IMR-90 (cell line): ENCODE data around the gene SRSF12. TPM values are rescaled to one million over a fixed set of nuclear protein-coding genes. Genes with fewer than 3 reads are reported as not detected.

Experiments used
- ATAC-seq: fragments of 200-7000 bp; cut with Tn5 transposase; 2 replicates; pipeline ENCODE4 v1.9.1; 2020; ENCODE audit warnings: low read depth, mild to moderate bottlenecking, moderate library complexity
- BruUV-seq: library from RNA; stranded (reverse); fragments of 400-500 nt; replicated peaks from 2 replicates; lab custom pipeline; 2021; lab: Mats Ljungman, UMichigan
- CTCF ChIA-PET: fragments of 300-600 bp; formaldehyde crosslinking; extraction: SDS; loops from one replicate; lab custom pipeline; 2021; ENCODE audit warnings: antibody characterized with exemption; lab: Yijun Ruan, JAX
- POLR2A ChIA-PET: fragments of 300-600 bp; sonication (Branson Sonifier 250); formaldehyde crosslinking; loops from one replicate; lab custom pipeline; 2022; ENCODE audit warnings: antibody characterized with exemption; ENCODE audit not compliant: unreplicated experiment; lab: Charles Lee
- DNase-seq: peaks from one replicate; pipeline ENCODE4 v3.0.0; 2013
- H2AFZ ChIP-seq: replicated peaks from 2 replicates; pipeline ENCODE3; 2013; ENCODE audit warnings: low read length, mild to moderate bottlenecking; ENCODE audit not compliant: poor library complexity
- H2AK5ac ChIP-seq: 2 replicates; pipeline ENCODE4 v1.6.1; 2013; ENCODE audit warnings: low read depth, low read length, inconsistent platforms
- H2AK9ac ChIP-seq: replicated peaks from 2 replicates; pipeline ENCODE3; 2013; ENCODE audit warnings: mild to moderate bottlenecking, low read depth, low read length, moderate library complexity; ENCODE audit not compliant: poor library complexity
- H2BK120ac ChIP-seq: 2 replicates; pipeline ENCODE4 v1.6.1; 2013; ENCODE audit warnings: low read depth, low read length, inconsistent platforms
- H2BK15ac ChIP-seq: 3 replicates; pipeline ENCODE4 v1.6.1; 2013; ENCODE audit warnings: low read depth, low read length, inconsistent platforms
- H2BK20ac ChIP-seq: 2 replicates; pipeline ENCODE4 v1.6.1; 2013; ENCODE audit warnings: low read depth, mild to moderate bottlenecking, inconsistent platforms, low read length, moderate library complexity
- H2BK5ac ChIP-seq: 2 replicates; pipeline ENCODE4 v1.6.1; 2013; ENCODE audit warnings: mild to moderate bottlenecking, low read depth, low read length, inconsistent platforms; ENCODE audit not compliant: poor library complexity, severe bottlenecking
- H3K14ac ChIP-seq: replicated peaks from 2 replicates; pipeline ENCODE4 v1.6.1; 2013; ENCODE audit warnings: low read depth, low read length, inconsistent platforms
- H3K18ac ChIP-seq: 2 replicates; pipeline ENCODE4 v1.6.1; 2013; ENCODE audit warnings: low read depth, low read length, control low read depth
- H3K23ac ChIP-seq: 2 replicates; pipeline ENCODE4 v1.6.1; 2013; ENCODE audit warnings: low read depth, low read length, inconsistent platforms
- H3K27ac ChIP-seq: 2 replicates; pipeline ENCODE4 v1.5.1; 2013; ENCODE audit warnings: mild to moderate bottlenecking, control low read depth, low read length; ENCODE audit not compliant: insufficient read depth
- H3K27me3 ChIP-seq: 2 replicates; pipeline ENCODE4 v1.6.1; 2013; ENCODE audit warnings: low read length; ENCODE audit not compliant: control insufficient read depth, insufficient read depth
- H3K36me3 ChIP-seq: 2 replicates; pipeline ENCODE4 v1.6.1; 2013; ENCODE audit warnings: low read length, mixed read lengths; ENCODE audit not compliant: control insufficient read depth, insufficient read depth
- H3K4ac ChIP-seq: 2 replicates; pipeline ENCODE4 v1.6.1; 2013; ENCODE audit warnings: low read depth, low read length, inconsistent platforms
- H3K4me1 ChIP-seq: 2 replicates; pipeline ENCODE4 v1.6.1; 2013; ENCODE audit warnings: low read length, mixed read lengths; ENCODE audit not compliant: control insufficient read depth, insufficient read depth
- H3K4me2 ChIP-seq: 2 replicates; pipeline ENCODE4 v1.6.1; 2013; ENCODE audit warnings: low read depth, mild to moderate bottlenecking, control low read depth, low read length, moderate library complexity
- H3K4me3 ChIP-seq: 2 replicates; pipeline ENCODE4 v1.5.1; 2013; ENCODE audit warnings: low read depth, mild to moderate bottlenecking, control low read depth, low read length, moderate library complexity; ENCODE audit not compliant: insufficient read depth
- H3K56ac ChIP-seq: 2 replicates; pipeline ENCODE4 v1.6.1; 2013; ENCODE audit warnings: low read length, inconsistent platforms; ENCODE audit not compliant: insufficient read depth; ENCODE audit errors: extremely low read depth
- H3K79me1 ChIP-seq, 2 experiments: 2 replicates each; pipeline ENCODE4 v1.6.1; 2013; ENCODE audit warnings: low read length in 2 of 2, inconsistent platforms in 1 of 2, low read depth in 1 of 2
- H3K9ac ChIP-seq: 2 replicates; pipeline ENCODE4 v1.6.1; 2013; ENCODE audit warnings: low read depth, low read length, control low read depth
- H3K9me1 ChIP-seq: 2 replicates; pipeline ENCODE4 v1.6.1; 2013; ENCODE audit warnings: low read length, inconsistent platforms; ENCODE audit not compliant: insufficient read depth
- H3K9me3 ChIP-seq: 2 replicates; pipeline ENCODE4 v1.6.1; 2013; ENCODE audit warnings: low read length; ENCODE audit not compliant: control insufficient read depth, insufficient read depth
- H4K20me1 ChIP-seq: 2 replicates; pipeline ENCODE4 v1.6.1; 2013; ENCODE audit warnings: low read length, inconsistent platforms; ENCODE audit not compliant: insufficient read depth
- H4K5ac ChIP-seq: 2 replicates; pipeline ENCODE4 v1.6.1; 2013; ENCODE audit warnings: mild to moderate bottlenecking, low read depth, low read length, control low read depth
- H4K8ac ChIP-seq, 2 experiments: 2 replicates each; pipeline ENCODE4 v1.6.1; 2013; ENCODE audit warnings: low read depth in 2 of 2, low read length in 2 of 2, control low read depth in 1 of 2, inconsistent platforms in 1 of 2
- H4K91ac ChIP-seq: 2 replicates; pipeline ENCODE4 v1.6.1; 2013; ENCODE audit warnings: low read depth, low read length, inconsistent platforms; ENCODE audit not compliant: insufficient read depth
- CEBPB ChIP-seq: IDR thresholded peaks from 2 replicates; pipeline ENCODE4 v1.6.1; 2012; ENCODE audit warnings: low read depth, low read length, improper control_type of control experiment
- NFE2L2 ChIP-seq: fragments of 150-350 bp; IDR thresholded peaks from 2 replicates; pipeline ENCODE4 v1.6.1; 2016; ENCODE audit warnings: low read depth, mild to moderate bottlenecking, low read length
- WGBS, 2 experiments: methylation state at CpG; one replicate each; pipeline versions ENCODE4 v1.1.5 to v1.1.7; 2013; ENCODE audit warnings: missing lambda C conversion rate in 2 of 2; ENCODE audit not compliant: insufficient read length in 1 of 2; ENCODE audit errors: extremely low coverage in 2 of 2; 5-methylcytosine and 5-hydroxymethylcytosine counted together
- dilution Hi-C: fragments of 300-500 bp; cut with HindIII; formaldehyde crosslinking; loops from one replicate; pipeline ENCODE4 v1.14.3; 2018; ENCODE audit warnings: low sequenced_read_pairs; ENCODE audit not compliant: unreplicated experiment
- in situ Hi-C: fragments of 300-500 bp; cut with MboI; formaldehyde crosslinking; loops from 3 replicates; pipeline ENCODE4 v1.14.3; 2019; ENCODE audit warnings: low sequenced_read_pairs, inconsistent platforms, mixed read lengths
- intact Hi-C: fragments of 100-400 bp; cut with micrococcal nuclease; formaldehyde crosslinking; loops from 2 replicates; pipeline ENCODE4 v1.10.0; 2022
- polyA plus RNA-seq, 3 experiments: library from polyadenylated mRNA; depleted of rRNA; stranded (reverse); fragments of >200 nt; gene quantifications; 2 replicates each; pipeline ENCODE4 v1.2.3, GENCODE V29; 2012; ENCODE audit warnings: low replicate concordance in 1 of 3
- total RNA-seq: library from RNA; depleted of rRNA; stranded (reverse); fragments of >200 nt; gene quantifications from 2 replicates; pipeline ENCODE4 v1.2.3, GENCODE V29; 2012

The SRSF12 gene
- total and polyA plus RNA-seq, 2 of the 4 experiments (the other 2 are of a cell fraction): 0.21 to 0.36 TPM

DNA sequence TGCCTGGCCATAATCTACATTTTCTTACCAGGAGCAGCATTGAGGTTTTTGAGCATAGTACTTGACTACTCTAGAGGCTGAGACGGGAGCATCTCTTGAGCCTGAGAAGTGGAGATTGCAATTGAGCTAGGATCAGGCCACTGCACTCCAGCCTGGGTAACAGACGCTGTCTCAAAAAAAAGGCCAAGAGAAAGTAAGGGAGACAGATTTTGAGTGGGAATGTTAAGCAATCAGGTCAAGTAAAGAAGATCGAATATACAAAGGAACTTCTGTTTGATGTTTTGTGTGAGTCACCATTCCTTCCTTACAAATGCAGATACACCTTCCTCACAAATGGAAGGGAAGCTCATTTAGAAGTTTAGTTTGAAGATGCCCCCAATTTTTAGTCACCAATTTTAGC, 32.9 kb downstream of the SRSF12 start:
- H4K20me1 ChIP-seq: peaks cover 53% of the 10 kb centered on the region
- H3K27me3 ChIP-seq: no peaks in the 10 kb centered on the region
- no peak overlapping the region for H2BK120ac ChIP-seq
- no TSS peak for BruUV-seq
- dilution Hi-C loops: no loop called here
- no peak overlapping the region for H2AK5ac ChIP-seq
- H3K79me1 ChIP-seq: peaks cover 3 to 46% of the 10 kb centered on the region in 2 experiments
- no peak overlapping the region for H3K9ac ChIP-seq
- H3K56ac ChIP-seq: no peak overlapping the region
- DNase-seq: peak; percentile 24
- 85% methylated on average over 2 of the region's 3 CpGs; no CpG with 5 or more reads in 1 of the 2 experiments for WGBS, 2 experiments
- no peak overlapping the region for H2BK15ac ChIP-seq
- POLR2A ChIA-PET: interaction anchor here (0.6 kb wide), 1 partner anchor 552 kb away, joined by 3 read pairs; no protein-coding TSS in a partner anchor
- peaks cover 3% of the 10 kb centered on the region; the same call in 1 of the 2 replicates for H3K9me1 ChIP-seq
- H4K91ac ChIP-seq: no peak overlapping the region
- no peak overlapping the region for H4K5ac ChIP-seq
- H3K4me2 ChIP-seq: peak overlapping the region; percentile 61
- H2AK9ac ChIP-seq: no peak overlapping the region
- no peak for TF ChIP-seq NFE2L2
- TF ChIP-seq CEBPB: peak; percentile 44; the same call in 1 of the 2 replicates
- H4K8ac ChIP-seq: no peak overlapping the region
- no peak overlapping the region for H3K23ac ChIP-seq
- no peak overlapping the region for H2AFZ ChIP-seq
- no peak overlapping the region for H3K4ac ChIP-seq
- no peak overlapping the region for H2BK5ac ChIP-seq
- no peak overlapping the region for H2BK20ac ChIP-seq
- in situ Hi-C loops: no loop called here
- H3K9me3 ChIP-seq: no peaks in the 10 kb centered on the region
- H3K14ac ChIP-seq: no peak overlapping the region
- intact Hi-C loops: loop anchor here (5.0 kb wide), 2 partner anchors 267 to 1928 kb away; partner anchors contain the start of genes UBE2J1 and ZNF292
- H3K36me3 ChIP-seq: peaks cover 16% of the 10 kb centered on the region
- CTCF ChIA-PET: interaction anchor here (1.0 to 2.8 kb wide), 2 partner anchors 37 to 102 kb away, joined by 3 to 7 read pairs; no protein-coding TSS in a partner anchor
- no peak overlapping the region for H3K4me3 ChIP-seq
- ATAC-seq: no peak
- peaks cover 4% of the 10 kb centered on the region for H3K4me1 ChIP-seq
- no peak overlapping the region for H3K27ac ChIP-seq
- H3K18ac ChIP-seq: no peak overlapping the region
